ENCODE measurements around the gene DCTN3. TPM values are rescaled to one million over a fixed set of nuclear protein-coding genes. Genes with fewer than 3 reads are reported as not detected.
A peak's percentile ranks its signal among the peaks of the same experiment; 100 is the strongest.

The DCTN3 gene
- total and polyA plus RNA-seq, 9 of the 15 experiments (the other 6 are each of a cell fraction or from before 2014, with no cell fraction given), result 11.0 to 51.0 (median 41.9) TPM

GRCh38 chr9:34651876-34652601 lies 31.7 kb upstream of the DCTN3 start, which contains the start of gene IL11RA (continued):
- TF ChIP-seq ZBTB40 (IDR thresholded peaks at IDR 0.05), result peak; percentile 62
- TF ChIP-seq ZBTB40 (CRISPR knock-in tag; IDR thresholded peaks at IDR 0.05), result no peak
- peak; percentile 31 for TF ChIP-seq POLR2B (IDR thresholded peaks at IDR 0.05; ENCODE audit: low read depth, partially characterized antibody)
- peak in 1 of 2 experiments; percentile 87; a peak in 2 of 4 replicates for TF ChIP-seq HDAC1 (IDR thresholded peaks at IDR 0.05)
- TF ChIP-seq TCF15 (CRISPR knock-in tag; IDR thresholded peaks at IDR 0.05), result no peak
- no peak for TF ChIP-seq ZNF75A (CRISPR knock-in tag; IDR thresholded peaks at IDR 0.05)
- TF ChIP-seq PHF8 (IDR thresholded peaks at IDR 0.05; ENCODE audit: borderline replicate concordance, low read length), result peak; percentile 44; the same call in 1 of the 2 replicates
- TF ChIP-seq SIN3A (IDR thresholded peaks at IDR 0.05; ENCODE audit: borderline replicate concordance in 2 of 2, control insufficient read depth in 1 of 2, low read depth in 2 of 2, low read length in 2 of 2), result peak; percentile 47 to 67; a peak in 2 of 4 replicates
- 0 out of 2 replicates have a peak, but pooled peaks have one; percentile 53 for TF ChIP-seq HLTF (IDR thresholded peaks at IDR 0.05)
- TF ChIP-seq GTF2E2 (tag; IDR thresholded peaks at IDR 0.05), result no peak
- TF ChIP-seq MAFG (tag; conservative IDR thresholded peaks at IDR 0.05), result no peak
- TF ChIP-seq EP300 (IDR thresholded peaks at IDR 0.05; ENCODE audit: low read length), result no peak
- no peak for TF ChIP-seq BCOR (IDR thresholded peaks at IDR 0.05)
- TF ChIP-seq CREBBP (IDR thresholded peaks at IDR 0.05; ENCODE audit: low read depth, low read length), result no peak
- peak; percentile 96 for TF ChIP-seq HNRNPL (IDR thresholded peaks at IDR 0.05; ENCODE audit: low read depth, low read length)
- TF ChIP-seq ZNF24 (IDR thresholded peaks at IDR 0.05), result no peak
- TF ChIP-seq HMGN3 (IDR thresholded peaks at IDR 0.05; ENCODE audit: borderline replicate concordance, extremely low read depth, insufficient read length, low read depth, low read length), result peak; percentile 83
- TF ChIP-seq ZNF561 (CRISPR knock-in tag; conservative IDR thresholded peaks at IDR 0.05), result no peak

All from K562 (cell line).